GM21526 (cell line): ENCODE results near the gene UNC13C.
"Not testable (repeated sequence)": the region's sequence is repeated elsewhere in the genome, so short reads cannot be mapped to it uniquely, and the experiment has no call there.

Experiments
- ATAC-seq: cut with Tn5 transposase; IDR thresholded peaks from one replicate; pipeline ENCODE4 v1.9.1; 2021; ENCODE audit warnings: moderate library complexity; ENCODE audit not compliant: unreplicated experiment, low FRiP score

UNC13C gene

DNA sequence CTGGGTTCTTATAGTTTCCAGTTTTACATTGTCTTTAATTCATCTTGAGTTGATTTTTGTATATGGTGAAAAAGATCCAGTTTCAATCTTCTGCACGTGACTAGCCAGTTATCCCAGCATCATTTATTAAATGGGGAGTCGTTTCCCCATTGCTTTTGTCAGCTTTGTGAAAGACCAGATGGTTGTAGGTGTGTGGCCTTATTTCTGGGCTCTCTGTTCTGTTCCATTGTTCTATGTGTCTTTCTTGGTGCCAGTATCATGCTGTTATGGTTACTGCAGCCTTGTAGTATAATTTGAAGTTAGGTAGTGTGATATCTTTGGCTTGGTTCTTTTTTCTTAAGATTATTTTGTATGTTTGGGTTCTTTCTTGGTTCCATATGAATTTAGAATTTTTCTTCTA lies 432.2 kb downstream of the UNC13C start:
- ATAC-seq: no peak

GRCh38 chr15:54424171-54424570 lies 445.9 kb downstream of the UNC13C start:
- ATAC-seq: no peak

GRCh38 chr15:54428596-54428995 lies 450.4 kb downstream of the UNC13C start:
- ATAC-seq: no peak

- ATAC-seq: not testable (repeated sequence)
Measured at GRCh38 chr15:54450288-54450687, 472.0 kb downstream of the UNC13C start.

DNA sequence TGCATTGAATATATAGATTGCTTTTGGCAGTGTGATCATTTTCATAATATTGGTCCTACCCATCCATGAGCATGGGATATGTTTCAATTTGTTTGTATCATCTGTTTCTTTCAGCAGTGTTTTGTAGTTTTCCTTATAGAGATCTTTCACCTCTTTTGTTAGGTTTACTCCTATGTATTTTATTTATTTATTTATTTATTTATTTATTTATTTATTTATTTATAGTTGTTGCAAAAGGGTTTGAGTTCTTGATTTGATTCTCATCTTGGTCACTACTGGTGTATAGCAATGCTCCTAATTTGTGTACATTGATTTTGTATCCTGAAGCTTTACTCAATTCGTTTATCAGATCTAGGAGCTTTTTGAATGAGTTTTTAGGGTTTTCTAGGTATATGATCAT lies 478.2 kb downstream of the UNC13C start:
- no peak for ATAC-seq

DNA sequence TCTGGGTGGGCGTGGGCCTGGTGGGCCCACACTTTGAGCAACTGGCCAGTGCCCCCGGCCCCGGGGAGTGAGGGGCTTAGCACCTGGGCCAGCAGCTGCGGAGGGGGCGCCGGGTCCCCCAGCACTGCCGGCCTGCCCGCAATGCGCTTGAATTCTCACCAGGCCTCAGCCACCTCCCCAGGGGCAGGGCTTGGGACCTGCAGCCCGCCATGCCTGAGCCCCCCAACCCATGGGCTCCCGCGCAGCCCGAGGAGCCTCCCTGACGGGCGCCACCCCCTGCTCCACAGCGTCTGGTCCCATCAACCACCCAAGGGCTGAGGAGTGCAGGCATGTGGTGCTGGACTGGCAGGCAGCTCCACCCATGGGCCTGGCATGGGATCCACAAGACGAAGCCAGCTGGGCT lies 484.3 kb downstream of the UNC13C start:
- ATAC-seq: no peak

GRCh38 chr15:54481819-54482218 lies 503.6 kb downstream of the UNC13C start:
- ATAC-seq: no peak

DNA sequence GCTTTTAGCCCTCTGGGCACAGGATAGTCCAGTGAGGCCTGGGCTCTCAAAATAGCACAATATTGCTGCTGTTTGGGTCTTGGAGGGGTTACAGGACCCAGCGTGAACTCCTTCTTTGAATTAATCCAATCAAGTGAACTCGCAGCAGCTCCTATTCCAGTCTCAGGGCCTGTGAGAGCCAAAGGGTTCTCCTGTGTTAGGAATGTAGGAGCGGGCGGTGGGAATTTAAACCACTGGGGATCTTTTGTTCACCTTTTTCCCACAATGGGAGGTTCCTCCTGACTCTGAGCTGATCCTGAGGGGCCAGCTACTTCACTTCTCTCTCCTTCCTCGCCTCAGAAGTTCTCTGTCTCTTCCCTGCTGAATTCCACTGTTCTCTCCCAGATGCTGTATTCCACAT lies 504.0 kb downstream of the UNC13C start:
- ATAC-seq: no peak

DNA sequence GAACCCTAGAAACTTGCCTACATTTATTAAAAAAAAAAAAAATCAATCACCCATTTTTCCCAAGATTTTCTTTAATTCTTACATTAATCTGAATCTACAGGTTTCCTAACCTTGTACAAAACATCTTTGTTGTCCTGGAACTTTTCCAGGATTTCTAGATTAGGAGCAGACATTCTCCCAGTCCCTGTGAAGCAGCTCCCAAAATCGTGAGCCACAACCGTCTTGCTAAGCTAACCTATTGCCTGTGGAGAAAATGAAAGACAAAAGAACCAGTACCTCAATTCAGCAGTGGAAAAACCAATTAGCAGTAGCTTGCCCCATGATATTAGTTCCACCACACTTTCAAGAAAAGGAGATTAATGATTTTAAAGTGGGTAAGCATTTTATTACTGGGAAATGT lies 522.1 kb downstream of the UNC13C start:
- ATAC-seq: no peak

DNA sequence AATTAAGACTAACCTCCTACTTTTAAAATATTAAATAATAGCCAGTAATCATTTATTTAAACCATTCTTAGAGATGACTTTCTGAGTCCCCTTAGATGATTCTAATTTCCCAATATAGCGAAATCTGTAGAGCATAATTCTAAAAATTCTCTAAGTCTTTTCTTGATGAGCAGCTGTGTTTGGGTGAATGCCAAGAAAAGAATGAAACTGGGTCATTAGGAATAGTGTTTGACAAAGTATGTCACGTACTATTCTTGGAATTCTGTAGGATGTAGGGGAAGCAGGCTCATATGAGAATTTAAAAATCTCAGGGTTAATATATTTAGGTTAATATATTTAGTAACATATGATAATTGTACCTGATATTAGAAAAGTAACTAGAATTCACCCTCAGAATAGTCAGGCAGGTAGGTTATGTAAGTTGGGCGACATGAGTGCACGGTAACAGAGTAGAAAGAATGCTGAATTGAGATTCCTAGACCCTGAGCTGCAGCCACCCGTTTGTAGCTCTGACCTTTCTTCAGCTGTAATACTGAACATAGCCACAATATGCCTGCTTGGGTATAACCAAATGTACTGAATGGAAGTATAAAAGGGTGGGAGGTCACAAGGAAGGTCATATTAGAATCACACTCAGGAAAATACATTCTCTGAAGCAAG lies 524.3 kb downstream of the UNC13C start:
- ATAC-seq: no peak

- no peak for ATAC-seq
Measured at GRCh38 chr15:54504695-54505094, 526.5 kb downstream of the UNC13C start.

GRCh38 chr15:54506977-54507524 lies 528.8 kb downstream of the UNC13C start:
- ATAC-seq: no peak

- ATAC-seq: no peak
Measured at GRCh38 chr15:54514601-54515000, 536.4 kb downstream of the UNC13C start.

- ATAC-seq: no peak
Measured at GRCh38 chr15:54515664-54516582, 537.7 kb downstream of the UNC13C start.

- no peak for ATAC-seq
Measured at GRCh38 chr15:54517366-54517765, 539.1 kb downstream of the UNC13C start.

GRCh38 chr15:54518156-54518882 lies 540.1 kb downstream of the UNC13C start:
- no peak for ATAC-seq

- ATAC-seq: peak; percentile 86
Measured at GRCh38 chr15:54519577-54519976, 541.3 kb downstream of the UNC13C start.

DNA sequence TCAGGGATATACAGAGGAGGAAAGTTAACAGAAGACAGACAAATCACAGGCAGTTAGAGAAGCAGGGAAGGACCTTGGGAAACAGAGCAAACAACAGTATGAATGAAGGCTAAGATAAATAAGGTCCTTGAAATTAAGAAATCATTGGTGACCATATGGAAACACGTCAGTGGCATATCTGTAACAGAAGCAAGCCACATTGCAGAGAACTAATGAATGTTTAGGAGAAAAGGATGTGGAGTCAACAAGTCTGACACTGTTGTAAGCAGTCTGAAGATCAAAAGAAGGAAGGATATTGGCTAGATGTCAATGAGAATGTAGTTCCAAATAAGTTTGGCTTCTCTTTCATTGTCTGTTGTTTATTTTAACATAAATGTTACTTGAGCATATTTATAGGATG lies 542.4 kb downstream of the UNC13C start:
- ATAC-seq: no peak

DNA sequence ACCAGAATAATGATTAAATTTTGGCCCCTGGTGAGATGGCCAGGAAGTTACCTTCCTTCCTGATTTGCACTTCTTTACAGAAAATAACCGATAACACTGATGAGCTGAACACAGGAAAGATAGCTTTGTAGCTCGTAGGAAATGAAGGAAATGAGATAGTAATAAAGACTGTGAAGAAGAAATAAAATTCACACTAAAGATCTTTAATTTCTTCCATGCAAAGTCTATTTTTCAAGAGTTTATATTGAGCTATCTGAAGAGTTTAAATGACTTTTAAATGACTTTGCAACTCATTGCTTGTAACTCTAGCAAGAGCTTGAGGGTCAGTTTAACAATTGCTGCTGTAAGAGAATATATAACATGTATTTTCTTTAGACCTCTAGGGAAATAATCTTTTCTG lies 543.0 kb downstream of the UNC13C start:
- no peak for ATAC-seq

DNA sequence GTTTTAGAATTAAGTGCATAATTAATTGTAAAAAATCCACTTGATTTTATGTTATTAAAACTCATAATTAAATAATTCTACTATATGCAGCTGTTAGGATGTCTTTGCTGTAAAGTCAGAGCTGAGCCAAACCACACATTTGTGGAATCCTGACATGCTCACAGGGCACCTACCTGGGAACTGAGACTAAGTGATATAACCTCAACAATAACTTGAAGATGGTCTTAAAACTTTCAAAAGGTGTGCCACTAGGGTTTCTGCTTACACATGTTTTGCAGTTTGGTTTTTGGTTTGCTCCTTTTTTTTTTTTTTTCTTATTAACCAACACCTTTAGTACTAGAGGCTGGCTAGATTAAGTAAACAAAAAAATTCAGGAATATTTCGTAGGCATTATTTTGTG lies 549.8 kb downstream of the UNC13C start:
- ATAC-seq: no peak

DNA sequence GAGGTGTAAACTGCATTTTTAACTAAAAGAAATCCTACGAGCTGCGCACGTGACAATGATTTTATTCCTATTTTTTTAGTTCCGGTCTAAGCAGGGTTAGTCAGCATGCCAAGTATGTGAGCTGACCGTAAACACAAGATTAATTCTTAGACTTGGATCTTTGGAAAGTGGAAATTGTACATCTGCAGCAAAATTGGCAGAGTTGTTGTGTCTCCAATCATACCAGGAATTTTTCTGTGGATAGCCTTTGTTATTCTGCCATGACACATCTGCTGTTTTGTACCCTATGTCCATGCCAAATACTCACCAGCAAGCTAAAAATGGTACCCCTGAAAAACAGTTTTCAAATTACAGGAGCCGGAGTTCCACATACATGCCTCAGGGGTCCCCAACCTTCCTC lies 562.5 kb downstream of the UNC13C start:
- no peak for ATAC-seq
